NCI-H1105 (cell line): ENCODE data around the gene CDHR5.
"Not testable (repeated sequence)": the region's sequence is repeated elsewhere in the genome, so short reads cannot be mapped to it uniquely, and the experiment has no call there.

Source experiments
- DNase-seq: peaks from one replicate; lab custom pipeline; 2025; lab: John Stamatoyannopoulos, UW

The CDHR5 gene, protein sequence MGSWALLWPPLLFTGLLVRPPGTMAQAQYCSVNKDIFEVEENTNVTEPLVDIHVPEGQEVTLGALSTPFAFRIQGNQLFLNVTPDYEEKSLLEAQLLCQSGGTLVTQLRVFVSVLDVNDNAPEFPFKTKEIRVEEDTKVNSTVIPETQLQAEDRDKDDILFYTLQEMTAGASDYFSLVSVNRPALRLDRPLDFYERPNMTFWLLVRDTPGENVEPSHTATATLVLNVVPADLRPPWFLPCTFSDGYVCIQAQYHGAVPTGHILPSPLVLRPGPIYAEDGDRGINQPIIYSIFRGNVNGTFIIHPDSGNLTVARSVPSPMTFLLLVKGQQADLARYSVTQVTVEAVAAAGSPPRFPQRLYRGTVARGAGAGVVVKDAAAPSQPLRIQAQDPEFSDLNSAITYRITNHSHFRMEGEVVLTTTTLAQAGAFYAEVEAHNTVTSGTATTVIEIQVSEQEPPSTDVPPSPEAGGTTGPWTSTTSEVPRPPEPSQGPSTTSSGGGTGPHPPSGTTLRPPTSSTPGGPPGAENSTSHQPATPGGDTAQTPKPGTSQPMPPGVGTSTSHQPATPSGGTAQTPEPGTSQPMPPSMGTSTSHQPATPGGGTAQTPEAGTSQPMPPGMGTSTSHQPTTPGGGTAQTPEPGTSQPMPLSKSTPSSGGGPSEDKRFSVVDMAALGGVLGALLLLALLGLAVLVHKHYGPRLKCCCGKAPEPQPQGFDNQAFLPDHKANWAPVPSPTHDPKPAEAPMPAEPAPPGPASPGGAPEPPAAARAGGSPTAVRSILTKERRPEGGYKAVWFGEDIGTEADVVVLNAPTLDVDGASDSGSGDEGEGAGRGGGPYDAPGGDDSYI

DNA sequence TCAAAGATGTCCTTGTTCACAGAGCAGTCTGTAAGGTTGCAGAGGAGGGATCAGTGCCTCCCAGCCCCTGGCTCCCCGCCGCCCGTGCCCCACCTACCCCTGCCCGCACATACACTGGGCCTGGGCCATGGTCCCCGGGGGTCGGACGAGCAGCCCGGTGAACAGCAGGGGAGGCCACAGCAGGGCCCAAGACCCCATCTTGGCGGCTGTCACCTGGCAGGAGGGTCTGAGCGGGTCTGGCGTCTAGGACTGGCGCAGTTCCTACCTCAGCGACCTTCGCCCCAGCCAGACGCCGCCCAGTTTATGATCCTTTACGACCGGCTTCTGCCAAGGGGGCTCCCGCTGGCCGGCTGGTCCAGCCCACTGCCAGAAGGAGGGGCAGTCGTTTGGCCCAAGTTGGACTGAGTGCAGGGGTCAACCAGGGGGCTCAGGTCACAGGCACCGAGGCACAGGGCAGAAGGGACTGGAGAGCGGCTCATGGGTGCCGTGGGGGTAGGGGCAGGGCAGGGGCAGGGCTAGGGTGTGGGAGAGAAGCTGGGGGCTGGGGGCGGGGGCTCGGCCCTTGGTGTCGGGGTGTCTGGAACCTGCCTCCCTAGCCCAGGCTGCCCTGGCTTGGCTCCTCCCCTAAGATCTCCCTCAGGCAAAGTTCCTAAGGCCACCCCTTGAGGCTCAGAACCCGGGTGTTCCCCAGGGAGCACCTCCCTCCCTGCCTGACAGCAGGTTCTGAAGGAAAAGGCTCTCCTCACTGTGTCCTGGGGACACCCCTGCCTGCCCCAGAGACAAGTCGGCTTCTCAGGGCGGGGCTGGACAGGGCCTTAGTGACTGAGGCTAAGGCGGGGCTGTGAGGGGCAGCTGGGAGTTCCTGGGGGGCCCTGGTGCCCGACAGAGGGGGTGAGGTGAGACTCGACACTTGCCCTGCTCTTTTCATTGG is at the start of gene CDHR5:
Gene CDHR5 (minus strand): TSS at position 251 of the 931 bp plus-strand sequence. CDS start 53 bp downstream, at position 198.
- DNase-seq: no peak

DNA sequence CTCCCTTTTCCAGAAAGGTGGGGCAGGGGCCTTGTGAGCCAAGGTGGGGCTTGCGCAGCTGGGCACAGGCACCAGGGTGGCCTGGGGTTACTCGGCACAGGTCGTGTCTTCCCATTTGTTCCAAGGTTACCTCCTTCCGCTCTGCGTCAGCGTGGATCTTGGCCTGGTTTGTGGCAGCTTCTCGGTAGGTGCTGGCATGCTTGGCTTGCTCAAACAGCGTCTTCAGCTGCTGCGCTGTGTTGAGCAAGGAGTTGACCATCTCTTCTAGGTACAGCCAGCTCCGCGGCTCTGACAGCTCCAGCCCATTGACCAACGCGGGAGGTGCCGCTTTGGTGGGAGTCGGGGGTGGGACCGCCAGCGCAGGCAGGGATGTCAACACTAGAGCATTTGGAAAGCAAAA is 49.7 kb upstream of the CDHR5 start:
- DNase-seq: no peak

DNA sequence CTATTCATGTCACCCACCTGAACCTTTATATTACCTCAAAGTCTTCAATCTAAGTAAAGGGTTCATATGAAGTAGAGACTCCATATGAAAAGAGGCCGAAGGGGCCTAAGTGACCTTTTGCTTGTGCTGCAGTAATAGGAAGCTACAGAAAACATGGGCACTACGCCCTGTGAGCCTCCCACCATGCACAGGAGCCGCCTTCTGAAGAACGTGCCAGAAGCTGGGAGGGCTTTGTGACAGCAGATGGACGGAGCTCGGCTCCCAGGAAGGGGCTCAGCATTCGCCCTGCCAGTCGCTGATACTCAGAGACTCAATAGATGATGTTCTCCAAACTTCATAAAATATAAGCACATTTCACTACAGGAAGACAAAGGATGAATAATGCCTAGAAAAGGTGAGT is 49.1 kb upstream of the CDHR5 start:
- no peak for DNase-seq

DNA sequence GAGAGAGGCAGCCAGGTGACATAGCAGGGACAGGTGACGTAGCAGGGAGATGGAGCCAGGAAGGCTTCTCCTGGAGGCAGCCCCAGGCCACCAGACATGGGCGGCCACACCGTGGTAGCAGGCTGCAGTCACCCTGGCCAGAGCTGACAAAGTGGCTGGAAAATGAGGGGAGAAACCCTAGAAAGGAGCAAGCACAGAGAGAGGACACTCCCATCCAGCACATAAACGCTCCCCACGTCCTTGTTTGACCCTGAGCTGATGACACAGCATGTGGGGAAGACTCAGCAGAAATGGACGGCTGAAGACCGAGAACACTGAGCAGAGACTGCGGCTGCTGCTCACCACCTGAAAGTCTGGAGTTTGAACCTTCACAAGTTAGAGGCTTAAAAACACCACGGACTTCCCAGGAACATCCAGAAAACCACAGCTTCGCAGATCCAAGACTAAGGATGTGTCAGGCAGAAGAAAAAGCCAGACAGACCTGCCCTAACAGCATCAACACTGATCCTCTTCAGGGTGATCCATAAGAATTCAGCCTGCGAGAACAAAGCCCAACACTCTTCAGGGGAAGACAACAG is 41.0 kb upstream of the CDHR5 start:
- no peak for DNase-seq

DNA sequence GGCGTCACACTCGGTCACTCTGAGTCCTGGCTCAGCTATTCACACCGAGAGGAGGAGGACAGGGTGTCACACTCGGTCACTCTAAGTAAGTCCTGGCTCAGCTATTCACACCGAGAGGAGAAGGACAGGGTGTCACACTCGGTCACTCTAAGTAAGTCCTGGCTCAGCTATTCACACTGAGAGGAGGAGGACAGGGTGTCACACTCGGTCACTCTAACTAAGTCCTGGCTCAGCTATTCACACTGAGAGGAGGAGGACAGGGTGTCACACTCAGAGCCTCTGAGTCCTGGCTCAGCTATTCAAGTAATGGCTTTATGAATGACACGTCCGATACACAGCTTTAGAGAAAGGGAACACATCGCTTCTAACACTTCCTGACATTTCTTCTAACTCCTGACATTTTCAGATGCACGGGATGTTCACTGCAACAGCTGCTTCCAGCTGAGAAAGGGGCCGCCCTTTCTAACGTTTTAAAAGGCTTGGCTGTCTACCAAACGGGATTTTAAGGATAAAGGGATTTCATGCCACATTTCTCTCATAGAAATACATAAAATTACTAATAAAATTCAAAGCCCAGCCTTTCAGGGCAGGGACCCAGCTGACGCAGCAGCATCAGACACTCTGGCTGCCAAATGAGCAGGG is 40.4 kb upstream of the CDHR5 start:
- no peak for DNase-seq

DNA sequence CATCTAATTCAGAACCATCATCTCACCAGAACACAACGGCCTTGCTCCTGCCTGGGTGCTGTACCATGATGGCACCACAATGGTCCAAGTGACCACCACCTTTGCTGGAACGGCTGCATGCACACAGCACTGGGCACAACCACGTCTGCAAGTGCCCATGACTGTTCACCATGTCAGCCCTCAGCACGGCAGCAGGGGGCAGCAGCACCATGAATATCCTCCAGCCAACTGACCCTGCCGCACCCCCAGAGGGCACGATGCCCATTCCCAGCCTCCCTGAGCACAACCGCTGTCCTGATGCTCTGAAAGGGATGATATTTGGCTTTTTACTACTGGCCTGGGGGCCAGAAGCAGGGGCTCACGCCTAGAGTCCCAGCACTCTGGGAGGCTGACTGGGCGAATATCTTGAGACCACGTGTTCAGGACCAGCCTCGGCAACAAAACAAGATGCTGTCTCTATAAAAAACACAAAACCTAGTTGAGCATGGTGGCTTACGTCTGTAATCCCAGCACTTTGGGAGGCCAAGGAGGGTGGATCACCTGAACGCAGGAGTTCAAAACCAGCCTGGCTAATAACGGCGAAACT is 38.0 kb upstream of the CDHR5 start:
- DNase-seq: no peak

DNA sequence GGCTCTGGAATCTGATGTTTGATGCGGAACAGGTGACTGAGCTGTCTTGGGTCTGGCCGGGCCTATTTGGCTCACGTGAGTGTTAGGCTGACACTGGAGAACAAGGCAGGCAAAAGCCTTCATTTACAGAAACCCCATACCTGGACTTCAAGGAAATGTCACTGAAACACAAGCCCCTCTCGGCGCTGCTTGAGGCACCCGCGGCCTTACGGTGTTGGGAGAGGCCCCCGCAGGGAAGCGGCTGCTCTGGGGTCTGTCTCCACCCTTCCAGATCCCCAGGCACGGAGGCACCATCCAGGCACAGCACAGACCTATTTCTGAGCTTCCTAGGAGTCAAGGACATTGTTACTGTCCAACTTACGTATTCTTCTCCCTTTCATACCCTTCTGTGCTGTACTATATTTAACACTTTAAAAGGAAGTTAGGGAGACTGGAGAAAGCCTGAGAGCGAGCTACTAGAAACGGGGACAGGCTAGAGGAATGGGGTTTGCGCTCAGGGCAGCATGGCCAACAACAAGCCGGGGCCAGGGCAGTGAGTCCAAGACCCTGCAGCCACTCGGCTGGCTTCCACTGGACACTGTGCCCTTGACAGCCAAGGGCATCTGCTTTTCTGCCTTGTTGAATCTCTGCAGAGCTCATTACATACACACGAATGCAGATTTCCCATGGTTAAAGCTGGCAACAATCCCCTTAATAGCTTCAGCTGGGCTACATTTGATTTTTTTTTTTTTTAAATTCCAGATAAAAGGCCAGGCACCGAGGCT is 36.1 kb upstream of the CDHR5 start:
- DNase-seq: no peak

DNA sequence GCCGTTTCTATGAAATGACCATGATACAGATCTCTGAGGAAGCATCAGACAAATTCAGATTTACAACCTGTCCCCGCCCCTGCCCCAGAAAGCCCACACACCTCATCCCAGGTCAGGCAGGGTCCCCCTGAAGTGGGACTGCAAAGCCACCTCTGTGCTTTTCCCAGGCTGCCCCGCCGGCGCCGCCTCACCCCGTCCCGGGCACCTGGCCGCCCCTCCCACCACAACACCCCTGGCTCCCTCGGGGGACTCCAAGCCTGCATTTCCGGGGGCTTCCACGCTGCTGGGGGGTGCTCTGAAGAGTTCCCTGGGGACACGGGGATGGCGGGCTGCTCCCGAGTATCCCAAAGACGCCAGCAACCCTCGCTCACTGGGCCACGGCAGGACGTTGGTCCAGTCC is 35.5 kb upstream of the CDHR5 start:
- DNase-seq: no peak

DNA sequence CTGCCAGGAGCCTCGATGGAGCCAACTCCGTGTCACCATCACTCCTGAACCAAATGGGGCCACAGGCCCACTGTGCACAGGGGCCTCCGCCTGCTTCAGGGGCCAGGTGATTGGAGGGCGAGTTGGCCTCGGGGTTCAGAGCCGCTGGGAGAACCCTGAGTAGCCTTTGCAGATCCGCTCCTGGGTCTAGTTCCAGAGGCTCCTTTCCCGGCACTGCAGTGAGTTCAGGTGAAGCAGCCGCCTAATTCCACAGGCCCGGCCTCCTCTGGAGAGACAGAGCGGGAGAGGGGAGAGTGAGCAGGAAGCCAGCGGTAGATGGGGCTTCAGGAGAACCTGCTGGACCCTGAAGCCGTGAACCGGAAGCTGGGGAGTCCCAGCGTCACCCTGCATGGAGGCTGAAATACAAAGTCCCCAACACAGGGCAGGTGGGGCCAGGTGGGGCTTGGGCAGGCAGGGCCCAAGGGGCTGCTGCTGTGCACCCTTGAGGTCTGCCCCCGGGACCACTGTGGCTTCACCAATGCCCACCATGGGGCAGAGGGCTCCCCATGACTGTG is 34.9 kb upstream of the CDHR5 start:
- DNase-seq: no peak

DNA sequence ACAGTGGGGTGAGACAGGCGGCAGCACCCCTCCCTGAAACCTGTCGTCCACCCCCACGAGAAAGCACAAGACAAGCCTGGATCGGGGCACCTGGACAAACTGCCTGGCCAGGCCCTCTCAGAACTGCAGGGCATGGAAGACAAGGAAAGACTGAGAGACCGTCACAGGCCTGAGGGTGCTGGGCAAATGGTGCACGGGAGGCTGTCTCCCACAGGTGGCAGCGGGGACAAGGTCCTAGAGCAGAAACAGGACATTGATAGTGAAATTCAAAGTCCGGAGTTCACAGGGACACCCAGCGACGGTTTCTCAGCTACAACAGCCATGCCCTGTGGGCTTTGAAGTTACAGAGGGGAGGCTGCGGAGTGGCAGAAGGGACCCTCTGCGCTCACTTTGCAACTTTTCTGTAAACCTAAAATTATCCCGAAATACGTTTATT is 33.0 kb upstream of the CDHR5 start:
- no peak for DNase-seq

DNA sequence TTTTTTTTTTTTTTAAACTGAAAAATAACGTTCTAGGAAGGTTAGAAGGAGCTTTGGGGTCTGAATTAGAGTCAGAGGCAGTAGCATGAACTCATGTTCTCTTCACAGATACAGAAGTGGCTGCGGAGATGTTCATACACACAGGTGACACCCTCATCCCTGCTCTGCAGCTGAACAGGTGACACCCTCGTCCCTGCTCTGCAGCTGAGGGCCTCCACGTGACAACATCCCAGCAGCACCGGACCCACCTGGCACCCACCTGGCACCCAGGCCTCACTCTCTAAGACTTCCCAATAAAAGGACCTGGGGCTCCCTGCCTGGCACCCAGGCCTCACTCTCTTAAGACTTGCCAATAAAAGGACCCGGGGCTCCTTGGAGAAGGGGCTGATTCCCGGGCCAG is 32.1 kb upstream of the CDHR5 start:
- DNase-seq: no peak

DNA sequence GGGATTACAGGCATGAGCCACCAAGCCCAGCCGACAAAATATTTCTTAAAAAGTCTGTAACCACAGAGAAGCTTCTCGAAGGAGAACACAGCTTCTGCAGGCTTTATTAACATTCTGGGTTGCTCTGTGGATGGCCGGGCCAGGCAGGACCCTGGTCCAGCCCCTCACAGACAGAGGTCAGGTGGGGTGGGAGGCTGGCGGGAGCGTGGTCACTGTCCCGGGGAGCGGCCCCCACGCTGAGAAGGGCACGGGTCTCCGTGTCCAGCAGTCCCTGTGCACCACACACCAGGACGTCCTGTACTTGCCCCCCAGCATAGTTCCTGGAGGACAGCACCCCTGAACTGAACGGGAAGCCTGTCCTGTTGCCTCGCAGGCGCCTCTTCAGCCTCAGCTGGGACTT is 31.7 kb upstream of the CDHR5 start:
- no peak for DNase-seq

DNA sequence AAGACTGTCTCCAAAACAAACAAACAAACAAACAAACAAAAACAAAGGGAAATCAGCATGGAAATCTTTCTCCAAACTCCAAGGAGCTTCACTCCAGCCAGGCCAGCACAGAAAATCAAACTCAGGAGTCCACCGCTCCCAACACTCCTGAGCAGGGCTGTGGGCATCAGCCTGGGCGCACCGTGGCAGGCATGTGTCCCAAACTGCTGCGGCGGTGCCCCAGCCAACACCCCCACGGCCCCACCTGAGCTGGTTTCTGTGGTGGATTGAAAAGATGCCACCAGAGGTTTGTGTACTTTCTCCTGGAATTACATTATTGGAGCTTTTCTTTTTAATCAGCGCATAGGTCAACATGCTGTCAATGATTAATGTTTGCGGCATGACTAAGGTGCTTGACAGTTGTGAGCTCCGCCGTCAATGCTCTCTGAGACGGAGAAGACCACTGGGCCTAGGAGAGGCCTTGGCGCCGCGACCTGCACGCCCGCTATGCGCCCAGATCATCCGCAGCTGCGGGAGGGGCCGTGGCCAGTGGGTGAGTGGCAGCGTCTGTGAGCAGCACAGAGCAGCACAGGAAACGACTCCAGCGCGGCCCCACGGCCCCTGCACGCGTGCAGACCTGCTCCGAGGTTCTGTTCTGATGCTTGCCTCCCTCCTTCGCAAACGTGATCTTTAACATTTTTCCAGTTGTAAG is 30.4 kb upstream of the CDHR5 start:
- no peak for DNase-seq

DNA sequence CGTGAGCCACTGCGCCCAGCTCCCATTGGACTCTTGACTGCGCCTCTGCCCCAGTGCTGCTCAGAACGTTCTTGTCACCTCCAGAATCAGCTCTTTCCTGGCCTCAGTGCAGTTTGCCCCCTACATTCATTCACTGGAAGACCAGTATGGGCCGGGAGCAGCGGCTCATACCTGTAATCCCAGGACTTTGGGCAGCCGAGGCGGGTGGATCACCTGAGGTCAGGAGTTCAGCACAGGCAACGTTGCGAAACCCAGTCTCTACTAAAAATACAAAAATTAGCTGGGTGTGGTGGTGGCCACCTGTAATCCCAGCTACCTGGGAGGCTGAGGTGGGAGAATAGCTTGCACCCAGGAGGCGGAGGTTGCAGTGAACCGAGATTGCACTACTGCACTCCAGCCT is 29.7 kb upstream of the CDHR5 start:
- not testable (repeated sequence) for DNase-seq

DNA sequence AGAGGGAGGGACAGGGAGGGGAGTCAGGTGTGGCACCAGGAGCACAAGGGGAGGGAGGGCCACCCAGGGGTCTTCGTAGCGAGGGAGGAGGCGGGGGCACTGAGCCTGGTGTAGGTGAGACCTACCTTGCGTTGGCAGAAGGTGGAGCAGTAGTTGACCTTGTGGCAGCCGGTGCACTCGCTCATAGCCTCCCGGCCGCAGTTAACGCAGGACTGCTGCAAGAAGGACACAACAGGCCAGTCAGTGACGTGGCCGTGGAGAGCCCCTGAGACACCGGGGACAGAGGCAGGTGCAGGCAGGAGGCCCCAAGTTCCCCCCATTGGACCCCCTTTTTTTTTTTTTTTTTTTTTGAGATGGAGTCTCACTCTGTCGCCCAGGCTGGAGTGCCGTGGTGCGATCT is 29.1 kb upstream of the CDHR5 start:
- DNase-seq: no peak

DNA sequence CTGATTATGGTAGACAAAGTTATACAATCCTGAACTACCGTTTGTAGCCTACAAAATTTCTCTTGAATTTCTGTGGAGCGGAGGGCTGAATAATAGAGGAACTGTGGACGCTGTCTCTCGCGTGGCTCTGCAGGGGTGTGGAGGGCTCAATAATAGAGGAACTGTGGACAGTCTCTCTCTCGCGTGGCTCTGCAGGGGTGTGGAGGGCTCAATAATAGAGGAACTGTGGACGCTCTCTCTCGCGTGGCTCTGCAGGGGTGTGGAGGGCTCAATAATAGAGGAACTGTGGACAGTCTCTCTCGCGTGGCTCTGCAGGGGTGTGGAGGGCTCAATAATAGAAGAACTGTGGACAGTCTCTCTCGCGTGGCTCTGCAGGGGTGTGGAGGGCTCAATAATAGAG is 28.4 kb upstream of the CDHR5 start:
- DNase-seq: not testable (repeated sequence)

DNA sequence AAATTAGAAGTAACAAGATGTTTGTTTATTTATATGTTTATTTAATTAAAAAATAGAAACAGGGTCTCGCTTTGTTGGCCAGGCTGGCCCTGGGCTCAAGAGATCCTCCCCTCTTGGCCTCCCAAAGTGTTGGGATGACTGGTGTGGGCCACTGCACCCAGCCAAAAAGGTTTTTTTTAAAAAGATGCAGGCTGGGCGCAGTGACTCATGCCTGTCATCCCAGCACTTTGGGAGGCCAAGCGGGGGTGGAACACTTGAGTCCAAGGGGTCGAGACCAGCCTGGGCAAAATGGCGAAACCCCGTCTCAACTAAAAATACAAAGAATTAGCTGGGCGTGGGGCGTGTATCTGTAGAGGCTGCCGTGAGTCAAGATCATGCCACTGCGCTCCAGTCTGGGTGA is 25.7 kb upstream of the CDHR5 start:
- DNase-seq: no peak

DNA sequence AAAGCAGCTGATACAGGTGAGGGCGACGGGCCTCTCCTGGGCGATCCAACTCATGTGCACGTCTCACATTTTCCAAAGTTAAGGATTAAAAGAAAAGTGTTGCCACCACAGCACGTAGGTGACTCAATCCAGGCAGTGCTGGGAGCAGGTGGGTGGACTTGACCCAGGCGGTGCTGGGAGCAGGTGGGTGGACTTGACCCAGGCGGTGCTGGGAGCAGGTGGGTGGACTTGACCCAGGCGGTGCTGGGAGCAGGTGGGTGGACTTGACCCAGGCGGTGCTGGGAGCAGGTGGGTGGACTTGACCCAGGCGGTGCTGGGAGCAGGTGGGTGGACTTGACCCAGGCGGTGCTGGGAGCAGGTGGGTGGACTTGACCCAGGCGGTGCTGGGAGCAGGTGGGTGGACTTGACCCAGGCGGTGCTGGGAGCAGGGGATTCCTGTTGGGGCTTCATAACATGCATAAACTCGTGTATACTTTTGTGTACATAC is 23.0 kb upstream of the CDHR5 start:
- DNase-seq: not testable (repeated sequence)

DNA sequence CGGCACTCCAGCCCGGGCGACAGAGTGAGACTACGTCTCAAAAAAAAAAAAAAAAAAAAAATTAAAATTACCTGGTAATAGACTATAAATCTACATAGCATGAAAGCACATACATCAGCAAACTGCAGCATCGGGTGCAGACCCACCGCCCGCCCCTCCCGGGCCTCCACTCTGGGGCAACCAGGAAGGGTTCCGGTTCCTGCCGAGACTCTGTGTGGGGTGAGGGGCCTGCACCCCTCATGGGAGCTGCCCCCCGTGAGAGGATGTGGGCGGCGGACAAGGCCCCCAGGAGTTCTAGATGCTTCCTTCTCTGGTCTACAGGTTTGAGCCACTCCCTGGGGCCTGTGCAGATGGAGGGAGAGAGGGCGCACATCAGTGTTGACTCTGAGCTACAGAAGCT is 21.5 kb upstream of the CDHR5 start:
- no peak for DNase-seq
